HCT116 (cell line): Measurements from ENCODE around the gene RMP24. TPM values are rescaled to one million over a fixed set of nuclear protein-coding genes. Genes with fewer than 3 reads are reported as not detected.
A peak's percentile ranks its signal among the peaks of the same experiment; 100 is the strongest.

Experiments used
- microRNA-seq: library from miRNA; unstranded; fragments of <30 nt; microRNA quantifications from one replicate; pipeline ENCODE4, GENCODE V29; 2016; ENCODE audit warnings: borderline number of aligned reads
- total RNA-seq: library from RNA; stranded (reverse); gene quantifications from one replicate; pipeline ENCODE4 v1.2.1, GENCODE V29; 2021; ENCODE audit not compliant: unreplicated experiment

Gene RMP24

Small RNA genes lying within 50 kb of the gene (microRNA-seq; reads per million reads assigned to microRNA genes)
- 43.5 reads per million, percentile 52 among the genes with 10 or more reads in this experiment for gene MIR3929

Other genes starting within 250 kb of the RMP24 start
- gene RPRD1A, start 94.9 kb downstream of the RMP24 start, total RNA-seq: 80.7 TPM
- 70.5 TPM for gene SLC39A6, start 156.7 kb downstream of the RMP24 start, total RNA-seq
- gene ELP2, start 157.2 kb downstream of the RMP24 start, total RNA-seq: 109 TPM
- gene MOCOS, start 214.8 kb downstream of the RMP24 start, total RNA-seq: 12.1 TPM